Panc1 (cell line): ENCODE data around the gene C4orf33. TPM values are rescaled to one million over a fixed set of nuclear protein-coding genes. Genes with fewer than 3 reads are reported as not detected.

Experiments used
- ATAC-seq: fragments of 200-7000 bp; cut with Tn5 transposase; 2 replicates; pipeline ENCODE4 v1.9.1; 2020; ENCODE audit warnings: mild to moderate bottlenecking, moderate library complexity
- BruUV-seq: library from RNA; stranded (reverse); fragments of 400-500 nt; replicated peaks from 2 replicates; lab custom pipeline; 2021; lab: Mats Ljungman, UMichigan
- CTCF ChIA-PET: fragments of 300-600 bp; sonication (Branson Sonifier 250); formaldehyde crosslinking; loops from one replicate; lab custom pipeline; 2022; ENCODE audit warnings: antibody characterized with exemption; lab: Charles Lee
- POLR2A ChIA-PET: fragments of 300-600 bp; sonication (Branson Sonifier 250); formaldehyde crosslinking; loops from one replicate; lab custom pipeline; 2022; ENCODE audit warnings: antibody characterized with exemption; lab: Charles Lee
- DNase-seq: peaks from one replicate; pipeline ENCODE4 v3.0.0-alpha.2; 2010; ENCODE audit warnings: low read depth, low spot score
- H3K27ac ChIP-seq: 2 replicates; pipeline ENCODE4 v1.5.1; 2011; ENCODE audit warnings: mild to moderate bottlenecking, low read length, inconsistent platforms
- H3K27me3 ChIP-seq: fragments of 200-500 bp; sonication (Bioruptor generic); 2 replicates; pipeline ENCODE4 v1.6.0; 2014; ENCODE audit warnings: low read length, inconsistent platforms; ENCODE audit not compliant: control insufficient read depth, insufficient read depth
- H3K36me3 ChIP-seq: fragments of 200-500 bp; sonication (Bioruptor generic); 2 replicates; pipeline ENCODE4 v1.5.1; 2014; ENCODE audit warnings: inconsistent platforms, mild to moderate bottlenecking, low read length, moderate library complexity; ENCODE audit not compliant: control insufficient read depth, insufficient read depth
- H3K4me1 ChIP-seq: 2 replicates; pipeline ENCODE4 v1.5.1; 2011; ENCODE audit warnings: inconsistent platforms, mild to moderate bottlenecking, low read length, moderate library complexity; ENCODE audit not compliant: control insufficient read depth, insufficient read depth
- H3K4me3 ChIP-seq, 2 experiments: 2 replicates each; pipeline ENCODE4 v1.5.1; 2011 to 2012; ENCODE audit warnings: low read depth in 2 of 2, low read length in 2 of 2, mild to moderate bottlenecking in 2 of 2, inconsistent platforms in 1 of 2, moderate library complexity in 1 of 2
- H3K9me3 ChIP-seq: fragments of 200-500 bp; sonication (Bioruptor generic); 2 replicates; pipeline ENCODE4 v1.5.1; 2014; ENCODE audit warnings: low read depth, mild to moderate bottlenecking, inconsistent platforms, low read length, moderate library complexity; ENCODE audit not compliant: control insufficient read depth, insufficient read depth
- POLR2AphosphoS5 ChIP-seq: IDR thresholded peaks from 2 replicates; pipeline ENCODE4 v1.6.1; 2012; ENCODE audit warnings: mild to moderate bottlenecking, low read depth, low read length, moderate library complexity
- SIN3A ChIP-seq: IDR thresholded peaks from 2 replicates; pipeline ENCODE4 v1.6.1; 2012; ENCODE audit warnings: low read depth, mild to moderate bottlenecking, low read length, moderate library complexity, borderline replicate concordance; ENCODE audit not compliant: insufficient read depth
- TCF7L2 ChIP-seq: IDR thresholded peaks from 2 replicates; pipeline ENCODE4 v1.6.1; 2011; ENCODE audit warnings: mild to moderate bottlenecking, low read depth, low read length, inconsistent platforms
- in situ Hi-C: cut with HindIII; loops from 2 replicates; pipeline ENCODE4 v1.10.0; 2016; ENCODE audit warnings: low sequenced_read_pairs, low pct_unique_long_range_greater_than_20kb
- intact Hi-C: fragments of 100-400 bp; cut with micrococcal nuclease; formaldehyde crosslinking; loops from one replicate; pipeline ENCODE4 v1.10.0; 2022; ENCODE audit not compliant: unreplicated experiment
- total RNA-seq: library from RNA; stranded (reverse); gene quantifications from one replicate; pipeline ENCODE4 v1.2.1, GENCODE V29; 2021; ENCODE audit not compliant: unreplicated experiment
- TF ChIP-seq, protein P1 (sequence below), 2 experiments: IDR thresholded peaks; 2 replicates each; pipeline ENCODE4 v1.6.1; 2011 to 2012; ENCODE audit warnings: low read depth in 2 of 2, control low read depth in 1 of 2, low read length in 1 of 2, mild to moderate bottlenecking in 1 of 2, moderate library complexity in 1 of 2; ENCODE audit not compliant: insufficient read depth in 1 of 2
- TF ChIP-seq, protein P2 (sequence below): fragments of 450-650 bp; IDR thresholded peaks from 2 replicates; pipeline ENCODE4 v1.5.1; 2017; ENCODE audit warnings: mild to moderate bottlenecking

Gene C4orf33
- total RNA-seq, 1 experiment from 2014 or later: 11.4 TPM

DNA sequence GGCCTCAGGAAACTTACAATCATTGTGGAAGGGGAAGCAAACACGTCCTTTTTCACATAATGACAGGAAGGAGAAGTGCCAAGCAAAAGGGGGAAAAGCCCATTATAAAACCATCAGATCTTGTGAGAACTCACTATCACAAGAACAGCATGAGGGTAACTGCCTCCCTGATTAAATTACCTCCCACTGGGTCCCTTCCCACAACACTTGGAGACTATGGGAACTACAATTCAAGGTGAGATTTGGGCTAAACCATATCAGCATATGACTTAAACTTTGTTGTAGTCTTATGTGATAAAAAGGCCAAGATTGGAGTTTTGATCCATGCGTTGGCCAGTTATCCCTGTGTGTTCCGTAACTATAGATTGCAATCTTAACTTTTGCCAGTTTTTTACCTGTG, 68.3 kb downstream of the C4orf33 start:
- CTCF ChIA-PET: no interaction called here

More for the DNA sequence above, 68.3 kb downstream of the C4orf33 start:
- Histone ChIP-seq H3K27me3 (no peaks in the 10 kb centered on the region; the same call in 1 of the 2 replicates), H3K4me1 (no peaks in the 10 kb centered on the region), H3K4me3 (no peak overlapping the region), H3K36me3 (no peaks in the 10 kb centered on the region), H3K9me3 (no peaks in the 10 kb centered on the region), H3K27ac (no peak overlapping the region)
- POLR2A ChIA-PET: no interaction called here
- TF ChIP-seq, protein P1, sequence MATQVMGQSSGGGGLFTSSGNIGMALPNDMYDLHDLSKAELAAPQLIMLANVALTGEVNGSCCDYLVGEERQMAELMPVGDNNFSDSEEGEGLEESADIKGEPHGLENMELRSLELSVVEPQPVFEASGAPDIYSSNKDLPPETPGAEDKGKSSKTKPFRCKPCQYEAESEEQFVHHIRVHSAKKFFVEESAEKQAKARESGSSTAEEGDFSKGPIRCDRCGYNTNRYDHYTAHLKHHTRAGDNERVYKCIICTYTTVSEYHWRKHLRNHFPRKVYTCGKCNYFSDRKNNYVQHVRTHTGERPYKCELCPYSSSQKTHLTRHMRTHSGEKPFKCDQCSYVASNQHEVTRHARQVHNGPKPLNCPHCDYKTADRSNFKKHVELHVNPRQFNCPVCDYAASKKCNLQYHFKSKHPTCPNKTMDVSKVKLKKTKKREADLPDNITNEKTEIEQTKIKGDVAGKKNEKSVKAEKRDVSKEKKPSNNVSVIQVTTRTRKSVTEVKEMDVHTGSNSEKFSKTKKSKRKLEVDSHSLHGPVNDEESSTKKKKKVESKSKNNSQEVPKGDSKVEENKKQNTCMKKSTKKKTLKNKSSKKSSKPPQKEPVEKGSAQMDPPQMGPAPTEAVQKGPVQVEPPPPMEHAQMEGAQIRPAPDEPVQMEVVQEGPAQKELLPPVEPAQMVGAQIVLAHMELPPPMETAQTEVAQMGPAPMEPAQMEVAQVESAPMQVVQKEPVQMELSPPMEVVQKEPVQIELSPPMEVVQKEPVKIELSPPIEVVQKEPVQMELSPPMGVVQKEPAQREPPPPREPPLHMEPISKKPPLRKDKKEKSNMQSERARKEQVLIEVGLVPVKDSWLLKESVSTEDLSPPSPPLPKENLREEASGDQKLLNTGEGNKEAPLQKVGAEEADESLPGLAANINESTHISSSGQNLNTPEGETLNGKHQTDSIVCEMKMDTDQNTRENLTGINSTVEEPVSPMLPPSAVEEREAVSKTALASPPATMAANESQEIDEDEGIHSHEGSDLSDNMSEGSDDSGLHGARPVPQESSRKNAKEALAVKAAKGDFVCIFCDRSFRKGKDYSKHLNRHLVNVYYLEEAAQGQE (IDR thresholded peaks at IDR 0.05; ENCODE audit: insufficient read depth in 1 of 2, low read depth in 2 of 2, low read length in 1 of 2): no peak
- TF ChIP-seq, protein P2, sequence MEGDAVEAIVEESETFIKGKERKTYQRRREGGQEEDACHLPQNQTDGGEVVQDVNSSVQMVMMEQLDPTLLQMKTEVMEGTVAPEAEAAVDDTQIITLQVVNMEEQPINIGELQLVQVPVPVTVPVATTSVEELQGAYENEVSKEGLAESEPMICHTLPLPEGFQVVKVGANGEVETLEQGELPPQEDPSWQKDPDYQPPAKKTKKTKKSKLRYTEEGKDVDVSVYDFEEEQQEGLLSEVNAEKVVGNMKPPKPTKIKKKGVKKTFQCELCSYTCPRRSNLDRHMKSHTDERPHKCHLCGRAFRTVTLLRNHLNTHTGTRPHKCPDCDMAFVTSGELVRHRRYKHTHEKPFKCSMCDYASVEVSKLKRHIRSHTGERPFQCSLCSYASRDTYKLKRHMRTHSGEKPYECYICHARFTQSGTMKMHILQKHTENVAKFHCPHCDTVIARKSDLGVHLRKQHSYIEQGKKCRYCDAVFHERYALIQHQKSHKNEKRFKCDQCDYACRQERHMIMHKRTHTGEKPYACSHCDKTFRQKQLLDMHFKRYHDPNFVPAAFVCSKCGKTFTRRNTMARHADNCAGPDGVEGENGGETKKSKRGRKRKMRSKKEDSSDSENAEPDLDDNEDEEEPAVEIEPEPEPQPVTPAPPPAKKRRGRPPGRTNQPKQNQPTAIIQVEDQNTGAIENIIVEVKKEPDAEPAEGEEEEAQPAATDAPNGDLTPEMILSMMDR: no peak
- TF ChIP-seq POLR2AphosphoS5 (no peak), TCF7L2 (no peak), SIN3A (no peak)
- DNase-seq (no peak), ATAC-seq (no peak)
- BruUV-seq: no TSS peak
- intact Hi-C loops (no loop called here), in situ Hi-C loops (no loop called here)

Other genes starting within 250 kb of the C4orf33 start
- gene SCLT1, start 2.6 kb upstream of the C4orf33 start, total RNA-seq: 9.7 TPM